Measurements from ENCODE around the gene TTLL9. TPM values are rescaled to one million over a fixed set of nuclear protein-coding genes. Genes with fewer than 3 reads are reported as not detected.

TTLL9 gene
- polyA plus RNA-seq, 3 donors: 0.21 TPM; not detected in 2

DNA sequence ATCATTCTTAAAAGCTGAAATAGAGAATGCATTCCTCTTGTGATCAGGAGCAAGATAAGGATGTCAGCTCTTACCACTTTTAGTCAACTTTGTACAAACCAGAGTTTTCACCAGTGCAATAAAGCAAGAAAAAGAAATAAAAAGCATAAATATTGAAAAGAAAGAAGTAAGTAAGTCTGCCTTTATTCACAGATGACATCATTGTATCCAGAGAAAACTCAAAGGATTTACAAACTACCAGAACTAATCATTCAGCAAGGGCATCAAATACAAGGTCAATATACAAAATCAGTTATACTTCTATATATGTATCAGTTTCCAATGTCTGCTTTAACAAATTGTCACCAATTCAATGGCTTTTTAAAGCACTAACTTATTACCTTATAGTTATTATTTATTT is 13.4 kb downstream of the TTLL9 start:
- Mint-ChIP-seq H3K4me1 (peaks cover 9% of the 10 kb centered on the region), H3K27ac (no peak overlapping the region)
- H3K79me2 ChIP-seq (ENCODE audit: insufficient read depth, low read length): no peaks in the 10 kb centered on the region

GRCh38 chr20:31890646-31891045 is 20.2 kb downstream of the TTLL9 start:
- Mint-ChIP-seq H3K9me3 (peaks cover 0 to 4% (median 0%) of the 10 kb centered on the region in 7 donors), H3K4me3 (no peak overlapping the region), H3K27ac (no peak overlapping the region), H3K4me1 (peaks cover 9% of the 10 kb centered on the region), H3K27me3 (ENCODE audit: low read depth in 3 of 3) (peaks cover 2 to 7% (median 6%) of the 10 kb centered on the region in 3 donors), H3K36me3 (no peaks in the 10 kb centered on the region)
- Histone ChIP-seq H3K27me3 (ENCODE audit: control insufficient read depth in 2 of 2, insufficient read depth in 2 of 2, low read length in 2 of 2) (no peaks in the 10 kb centered on the region), H3K9ac (ENCODE audit: insufficient read depth, low read length, poor library complexity, severe bottlenecking) (no peak overlapping the region), H3K4me1 (ENCODE audit: control insufficient read depth in 1 of 2, insufficient read depth in 2 of 2, low read length in 2 of 2) (peaks cover 10% of the 10 kb centered on the region in 2 donors), H2AFZ (ENCODE audit: insufficient read depth, low read depth, low read length, poor library complexity, severe bottlenecking) (no peak overlapping the region), H3K27ac (ENCODE audit: low read depth in 1 of 2, low read length in 2 of 2) (no peak overlapping the region), H3K36me3 (replicated peaks in 1 of 2; ENCODE audit: control insufficient read depth in 1 of 2, insufficient read depth in 2 of 2, low read length in 2 of 2) (no peaks in the 10 kb centered on the region), H4K20me1 (ENCODE audit: insufficient read depth, low read length) (no peaks in the 10 kb centered on the region), H3K4me2 (replicated peaks; ENCODE audit: extremely low read depth, low read length, poor library complexity, severe bottlenecking) (no peak overlapping the region), H3K4me3 (replicated peaks in 1 of 3; ENCODE audit: low read depth in 2 of 3, low read length in 3 of 3) (no peak overlapping the region), H3K9me3 (replicated peaks in 1 of 2; ENCODE audit: control insufficient read depth in 1 of 2, insufficient read depth in 1 of 2, low read length in 2 of 2) (no peaks in the 10 kb centered on the region), H3K79me2 (ENCODE audit: insufficient read depth, low read length) (no peaks in the 10 kb centered on the region)
- TF ChIP-seq, protein P1, sequence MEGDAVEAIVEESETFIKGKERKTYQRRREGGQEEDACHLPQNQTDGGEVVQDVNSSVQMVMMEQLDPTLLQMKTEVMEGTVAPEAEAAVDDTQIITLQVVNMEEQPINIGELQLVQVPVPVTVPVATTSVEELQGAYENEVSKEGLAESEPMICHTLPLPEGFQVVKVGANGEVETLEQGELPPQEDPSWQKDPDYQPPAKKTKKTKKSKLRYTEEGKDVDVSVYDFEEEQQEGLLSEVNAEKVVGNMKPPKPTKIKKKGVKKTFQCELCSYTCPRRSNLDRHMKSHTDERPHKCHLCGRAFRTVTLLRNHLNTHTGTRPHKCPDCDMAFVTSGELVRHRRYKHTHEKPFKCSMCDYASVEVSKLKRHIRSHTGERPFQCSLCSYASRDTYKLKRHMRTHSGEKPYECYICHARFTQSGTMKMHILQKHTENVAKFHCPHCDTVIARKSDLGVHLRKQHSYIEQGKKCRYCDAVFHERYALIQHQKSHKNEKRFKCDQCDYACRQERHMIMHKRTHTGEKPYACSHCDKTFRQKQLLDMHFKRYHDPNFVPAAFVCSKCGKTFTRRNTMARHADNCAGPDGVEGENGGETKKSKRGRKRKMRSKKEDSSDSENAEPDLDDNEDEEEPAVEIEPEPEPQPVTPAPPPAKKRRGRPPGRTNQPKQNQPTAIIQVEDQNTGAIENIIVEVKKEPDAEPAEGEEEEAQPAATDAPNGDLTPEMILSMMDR (IDR thresholded peaks at IDR 0.05): no peak
- 85% methylated on average over 5 of the region's 8 CpGs for WGBS (ENCODE audit: insufficient coverage)
- intact Hi-C loops (cut with micrococcal nuclease): no loop called here
- no peak for DNase-seq

More for the DNA sequence above, 13.4 kb downstream of the TTLL9 start:
- Histone ChIP-seq H3K9me3 (replicated peaks in 1 of 2; ENCODE audit: control insufficient read depth in 1 of 2, insufficient read depth in 1 of 2, low read length in 2 of 2) (no peaks in the 10 kb centered on the region), H3K9ac (ENCODE audit: insufficient read depth, low read length, poor library complexity, severe bottlenecking) (no peak overlapping the region), H4K20me1 (ENCODE audit: insufficient read depth, low read length) (no peaks in the 10 kb centered on the region), H3K4me2 (replicated peaks; ENCODE audit: extremely low read depth, low read length, poor library complexity, severe bottlenecking) (no peak overlapping the region), H3K27ac (ENCODE audit: low read depth in 1 of 2, low read length in 2 of 2) (no peak overlapping the region), H3K36me3 (replicated peaks in 1 of 2; ENCODE audit: control insufficient read depth in 1 of 2, insufficient read depth in 2 of 2, low read length in 2 of 2) (no peaks in the 10 kb centered on the region), H3K4me3 (replicated peaks in 1 of 3; ENCODE audit: low read depth in 2 of 3, low read length in 3 of 3) (no peak overlapping the region), H2AFZ (ENCODE audit: insufficient read depth, low read depth, low read length, poor library complexity, severe bottlenecking) (no peak overlapping the region), H3K27me3 (ENCODE audit: control insufficient read depth in 2 of 2, insufficient read depth in 2 of 2, low read length in 2 of 2) (no peaks in the 10 kb centered on the region), H3K4me1 (ENCODE audit: control insufficient read depth in 1 of 2, insufficient read depth in 2 of 2, low read length in 2 of 2) (peaks cover 8 to 13% of the 10 kb centered on the region in 2 donors)
- Mint-ChIP-seq H3K4me3 (no peak overlapping the region), H3K36me3 (no peaks in the 10 kb centered on the region), H3K9me3 (peaks cover 0 to 3% (median 0%) of the 10 kb centered on the region in 7 donors), H3K27me3 (ENCODE audit: low read depth in 3 of 3) (peaks cover 5 to 6% (median 5%) of the 10 kb centered on the region in 3 donors)
- no peak for DNase-seq
- TF ChIP-seq, protein P1 (IDR thresholded peaks at IDR 0.05): no peak
- intact Hi-C loops (cut with micrococcal nuclease): no loop called here

All from CD14-positive monocyte (primary cell).